WTC11 (cell line): ENCODE data around the gene TF. TPM values are rescaled to one million over a fixed set of nuclear protein-coding genes. Genes with fewer than 3 reads are reported as not detected.

ENCODE experiments used
- ATAC-seq: fragments of 200-7000 bp; cut with Tn5 transposase; 2 replicates; pipeline ENCODE4 v1.10.0; 2021; ENCODE audit warnings: mild to moderate bottlenecking, moderate library complexity
- CTCF ChIA-PET: fragments of 300-600 bp; sonication (Branson Sonifier 250); formaldehyde crosslinking; loops from one replicate; lab custom pipeline; 2021; ENCODE audit warnings: antibody characterized with exemption; lab: Charles Lee
- POLR2A ChIA-PET: fragments of 350-600 bp; sonication (Branson Sonifier 250); formaldehyde crosslinking; loops from one replicate; lab custom pipeline; 2021; ENCODE audit warnings: antibody characterized with exemption; lab: Charles Lee
- DNase-seq: peaks from one replicate; pipeline ENCODE4 v3.0.0; 2021; ENCODE audit warnings: low spot score
- H3K27ac Mint-ChIP-seq: 2 replicates; pipeline ENCODE4 v1.8.0; 2021; ENCODE audit warnings: mixed read lengths
- H3K27me3 Mint-ChIP-seq: 2 replicates; pipeline ENCODE4 v1.8.0; 2021; ENCODE audit warnings: low read depth, mild to moderate bottlenecking, moderate library complexity, mixed read lengths
- H3K36me3 Mint-ChIP-seq: 2 replicates; pipeline ENCODE4 v1.8.0; 2021; ENCODE audit warnings: mixed read lengths
- H3K4me1 Mint-ChIP-seq: 2 replicates; pipeline ENCODE4 v1.8.0; 2022; ENCODE audit warnings: mixed read lengths
- H3K4me3 Mint-ChIP-seq: 2 replicates; pipeline ENCODE4 v1.8.0; 2021; ENCODE audit warnings: mild to moderate bottlenecking, moderate library complexity, mixed read lengths
- H3K9me3 Mint-ChIP-seq: 2 replicates; pipeline ENCODE4 v1.8.0; 2021; ENCODE audit warnings: mixed read lengths
- CBFB ChIP-seq: sonication (generic); formaldehyde crosslinking; IDR thresholded peaks from 2 replicates; pipeline ENCODE4 v1.8.1; 2022; ENCODE audit warnings: mild to moderate bottlenecking, low read depth, missing genetic modification reagents
- CREB1 ChIP-seq: sonication (generic); formaldehyde crosslinking; IDR thresholded peaks from 2 replicates; pipeline ENCODE4 v1.8.0; 2023; ENCODE audit warnings: mild to moderate bottlenecking, missing genetic modification reagents
- ESRRA ChIP-seq: sonication (generic); formaldehyde crosslinking; IDR thresholded peaks from 2 replicates; pipeline ENCODE4 v1.8.1; 2022; ENCODE audit warnings: mild to moderate bottlenecking, missing genetic modification reagents, borderline replicate concordance
- GRHL2 ChIP-seq: fragments of 250-450 bp; sonication (Bioruptor Pico); IDR thresholded peaks from 2 replicates; pipeline ENCODE4 v1.8.0; 2022; ENCODE audit warnings: mild to moderate bottlenecking, moderate library complexity; ENCODE audit not compliant: insufficient replicate concordance, severe bottlenecking
- KAT7 ChIP-seq: sonication (generic); formaldehyde crosslinking; IDR thresholded peaks from 2 replicates; pipeline ENCODE4 v1.8.1; 2023; ENCODE audit warnings: missing genetic modification reagents, mild to moderate bottlenecking, borderline replicate concordance
- MAX ChIP-seq: sonication (generic); formaldehyde crosslinking; IDR thresholded peaks from 2 replicates; pipeline ENCODE4 v1.8.0; 2022; ENCODE audit warnings: mild to moderate bottlenecking, missing genetic modification reagents
- MXD4 ChIP-seq: fragments of 250-450 bp; sonication (Bioruptor Pico); IDR thresholded peaks from 2 replicates; pipeline ENCODE4 v1.8.0; 2021; ENCODE audit warnings: mild to moderate bottlenecking, moderate library complexity, borderline replicate concordance
- NFATC4 ChIP-seq: fragments of 250-450 bp; sonication (Bioruptor Pico); IDR thresholded peaks from 2 replicates; pipeline ENCODE4 v1.9.0; 2021; ENCODE audit warnings: mild to moderate bottlenecking
- NFYB ChIP-seq: sonication (generic); formaldehyde crosslinking; conservative IDR thresholded peaks from 2 replicates; pipeline ENCODE4 v1.8.0; 2022; ENCODE audit warnings: low read depth, missing genetic modification reagents
- NR2C2 ChIP-seq: sonication (generic); formaldehyde crosslinking; IDR thresholded peaks from 2 replicates; pipeline ENCODE4 v1.8.0; 2022; ENCODE audit warnings: mild to moderate bottlenecking, missing genetic modification reagents
- PRRX2 ChIP-seq: fragments of 250-450 bp; sonication (Bioruptor Pico); IDR thresholded peaks from 2 replicates; pipeline ENCODE4 v1.8.0; 2021; ENCODE audit warnings: mild to moderate bottlenecking
- SMAD4 ChIP-seq: sonication (generic); formaldehyde crosslinking; IDR thresholded peaks from 2 replicates; pipeline ENCODE4 v1.8.0; 2022; ENCODE audit warnings: mild to moderate bottlenecking, missing genetic modification reagents
- TEAD1 ChIP-seq: sonication (generic); formaldehyde crosslinking; IDR thresholded peaks from 2 replicates; pipeline ENCODE4 v1.8.0; 2022; ENCODE audit warnings: mild to moderate bottlenecking, missing genetic modification reagents
- TEAD4 ChIP-seq: sonication (generic); formaldehyde crosslinking; IDR thresholded peaks from 2 replicates; pipeline ENCODE4 v1.8.0; 2022; ENCODE audit warnings: mild to moderate bottlenecking, missing genetic modification reagents
- ZBTB21 ChIP-seq: sonication (generic); formaldehyde crosslinking; IDR thresholded peaks from 2 replicates; pipeline ENCODE4 v1.8.1; 2023; ENCODE audit warnings: mild to moderate bottlenecking, missing genetic modification reagents, borderline replicate concordance
- ZNF281 ChIP-seq: sonication (generic); formaldehyde crosslinking; IDR thresholded peaks from 2 replicates; pipeline ENCODE4 v1.8.0; 2023; ENCODE audit warnings: mild to moderate bottlenecking, missing genetic modification reagents
- ZNF317 ChIP-seq: sonication (generic); formaldehyde crosslinking; IDR thresholded peaks from 2 replicates; pipeline ENCODE4 v1.8.1; 2023; ENCODE audit warnings: low read depth, mild to moderate bottlenecking, moderate library complexity, missing genetic modification reagents, borderline replicate concordance
- ZNF416 ChIP-seq: fragments of 250-450 bp; sonication (Bioruptor Pico); IDR thresholded peaks from 2 replicates; pipeline ENCODE4 v1.9.0; 2021; ENCODE audit warnings: mild to moderate bottlenecking, inconsistent platforms
- ZNF532 ChIP-seq: fragments of 250-450 bp; sonication (Bioruptor Pico); IDR thresholded peaks from 2 replicates; pipeline ENCODE4 v1.9.0; 2021; ENCODE audit warnings: mild to moderate bottlenecking, borderline replicate concordance
- ZNF671 ChIP-seq: fragments of 250-450 bp; sonication (Bioruptor Pico); IDR thresholded peaks from 2 replicates; pipeline ENCODE4 v1.8.0; 2021; ENCODE audit warnings: mild to moderate bottlenecking
- total RNA-seq: library from RNA; stranded (reverse); gene quantifications from 3 replicates; pipeline ENCODE4 v1.2.3, GENCODE V29; 2021
- TF ChIP-seq, protein P1 (sequence below): fragments of 250-450 bp; sonication (Bioruptor Pico); IDR thresholded peaks from 2 replicates; pipeline ENCODE4 v1.9.0; 2021; ENCODE audit warnings: moderate library complexity, mild to moderate bottlenecking, inconsistent platforms, borderline replicate concordance
- TF ChIP-seq, protein P2 (sequence below): sonication (generic); formaldehyde crosslinking; IDR thresholded peaks from 2 replicates; pipeline ENCODE4 v1.8.1; 2023; ENCODE audit warnings: mild to moderate bottlenecking, missing genetic modification reagents, moderate library complexity
- TF ChIP-seq, protein P3 (sequence below): sonication (generic); formaldehyde crosslinking; IDR thresholded peaks from 2 replicates; pipeline ENCODE4 v1.8.0; 2022; ENCODE audit warnings: mild to moderate bottlenecking, missing genetic modification reagents

The TF gene
- total RNA-seq, 1 experiment from 2014 or later, result 9.3 TPM

- Mint-ChIP-seq H3K4me3 (no peak overlapping the region), H3K4me1 (peaks cover 1% of the 10 kb centered on the region), H3K27ac (no peak overlapping the region), H3K9me3 (no peaks in the 10 kb centered on the region), H3K27me3 (no peaks in the 10 kb centered on the region; the same call in 1 of the 2 replicates), H3K36me3 (no peaks in the 10 kb centered on the region)
- ChIA-PET POLR2A (no interaction called here), CTCF (no interaction called here)
- no peak for ATAC-seq
- no peak for TF ChIP-seq ZNF671
- no peak for TF ChIP-seq MAX (CRISPR knock-in tag)
- no peak for TF ChIP-seq TEAD1 (CRISPR knock-in tag)
- no peak for TF ChIP-seq CREB1
- TF ChIP-seq, protein P1, sequence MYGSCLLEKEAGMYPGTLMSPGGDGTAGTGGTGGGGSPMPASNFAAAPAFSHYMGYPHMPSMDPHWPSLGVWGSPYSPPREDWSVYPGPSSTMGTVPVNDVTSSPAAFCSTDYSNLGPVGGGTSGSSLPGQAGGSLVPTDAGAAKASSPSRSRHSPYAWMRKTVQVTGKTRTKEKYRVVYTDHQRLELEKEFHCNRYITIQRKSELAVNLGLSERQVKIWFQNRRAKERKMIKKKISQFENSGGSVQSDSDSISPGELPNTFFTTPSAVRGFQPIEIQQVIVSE, result no peak
- TF ChIP-seq ZBTB21 (CRISPR knock-in tag), result no peak
- TF ChIP-seq ZNF416 (CRISPR knock-in tag), result no peak
- no peak for TF ChIP-seq ZNF281 (CRISPR knock-in tag)
- TF ChIP-seq CBFB (CRISPR knock-in tag), result no peak
- no peak for DNase-seq
Observed at GRCh38 chr3:133763797-133764683, 17.8 kb downstream of the TF start.

- no peaks in the 10 kb centered on the region for H3K9me3 Mint-ChIP-seq
- ChIA-PET CTCF (no interaction called here), POLR2A (no interaction called here)
- no peaks in the 10 kb centered on the region for H3K36me3 Mint-ChIP-seq
- TF ChIP-seq MXD4 (CRISPR knock-in tag) (no peak), KAT7 (CRISPR knock-in tag) (no peak), ZNF532 (CRISPR knock-in tag) (no peak), NR2C2 (CRISPR knock-in tag) (no peak)
- ATAC-seq (no peak), DNase-seq (no peak)
- H3K4me3 Mint-ChIP-seq, result no peak overlapping the region
- no peaks in the 10 kb centered on the region; the same call in 1 of the 2 replicates for H3K27me3 Mint-ChIP-seq
- no peak overlapping the region for H3K27ac Mint-ChIP-seq
- no peaks in the 10 kb centered on the region for H3K4me1 Mint-ChIP-seq
Observed at GRCh38 chr3:133765256-133765655, 19.1 kb downstream of the TF start.

- Mint-ChIP-seq H3K36me3 (no peaks in the 10 kb centered on the region), H3K9me3 (no peaks in the 10 kb centered on the region), H3K4me1 (no peaks in the 10 kb centered on the region), H3K27ac (no peak overlapping the region), H3K27me3 (no peaks in the 10 kb centered on the region; the same call in 1 of the 2 replicates), H3K4me3 (no peak overlapping the region)
- no peak for ATAC-seq
- DNase-seq, result no peak
- ChIA-PET POLR2A (no interaction called here), CTCF (no interaction called here)
- TF ChIP-seq, protein P2, sequence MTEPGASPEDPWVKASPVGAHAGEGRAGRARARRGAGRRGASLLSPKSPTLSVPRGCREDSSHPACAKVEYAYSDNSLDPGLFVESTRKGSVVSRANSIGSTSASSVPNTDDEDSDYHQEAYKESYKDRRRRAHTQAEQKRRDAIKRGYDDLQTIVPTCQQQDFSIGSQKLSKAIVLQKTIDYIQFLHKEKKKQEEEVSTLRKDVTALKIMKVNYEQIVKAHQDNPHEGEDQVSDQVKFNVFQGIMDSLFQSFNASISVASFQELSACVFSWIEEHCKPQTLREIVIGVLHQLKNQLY, result no peak
- TF ChIP-seq CBFB (CRISPR knock-in tag) (no peak), ZNF317 (CRISPR knock-in tag) (no peak), ESRRA (no peak), NFYB (CRISPR knock-in tag) (no peak), GRHL2 (no peak), NFATC4 (CRISPR knock-in tag) (no peak), PRRX2 (CRISPR knock-in tag) (no peak), SMAD4 (CRISPR knock-in tag) (no peak), ZBTB21 (CRISPR knock-in tag) (no peak), TEAD4 (CRISPR knock-in tag) (no peak)
- TF ChIP-seq, protein P3, sequence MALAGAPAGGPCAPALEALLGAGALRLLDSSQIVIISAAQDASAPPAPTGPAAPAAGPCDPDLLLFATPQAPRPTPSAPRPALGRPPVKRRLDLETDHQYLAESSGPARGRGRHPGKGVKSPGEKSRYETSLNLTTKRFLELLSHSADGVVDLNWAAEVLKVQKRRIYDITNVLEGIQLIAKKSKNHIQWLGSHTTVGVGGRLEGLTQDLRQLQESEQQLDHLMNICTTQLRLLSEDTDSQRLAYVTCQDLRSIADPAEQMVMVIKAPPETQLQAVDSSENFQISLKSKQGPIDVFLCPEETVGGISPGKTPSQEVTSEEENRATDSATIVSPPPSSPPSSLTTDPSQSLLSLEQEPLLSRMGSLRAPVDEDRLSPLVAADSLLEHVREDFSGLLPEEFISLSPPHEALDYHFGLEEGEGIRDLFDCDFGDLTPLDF, result no peak
Observed at GRCh38 chr3:133767607-133768006, 21.4 kb downstream of the TF start.
